Measurements from ENCODE around the gene KLHL29.

The KLHL29 gene

GRCh38 chr2:23497063-23497462 lies 112.1 kb downstream of the KLHL29 start:
- no peak overlapping the region for H3K9ac ChIP-seq (ENCODE audit: low read depth in 1 of 2, low read length in 2 of 2)
- H3K27ac ChIP-seq (ENCODE audit: low read depth in 2 of 2, low read length in 2 of 2): no peak overlapping the region
- no peaks in the 10 kb centered on the region for H3K36me3 ChIP-seq (ENCODE audit: control insufficient read depth in 2 of 2, insufficient read depth in 2 of 2, low read length in 2 of 2)
- no peaks in the 10 kb centered on the region for H3K9me3 ChIP-seq (ENCODE audit: control insufficient read depth in 2 of 2, low read length in 2 of 2)
- H3K27me3 ChIP-seq (ENCODE audit: control insufficient read depth in 2 of 2, insufficient read depth in 2 of 2, low read length in 2 of 2): no peaks in the 10 kb centered on the region
- no peak overlapping the region for H3K4me3 ChIP-seq (ENCODE audit: low read length in 2 of 2)
- no peaks in the 10 kb centered on the region for H3K4me1 ChIP-seq (ENCODE audit: control insufficient read depth in 2 of 2, insufficient read depth in 2 of 2, low read length in 2 of 2)

DNA sequence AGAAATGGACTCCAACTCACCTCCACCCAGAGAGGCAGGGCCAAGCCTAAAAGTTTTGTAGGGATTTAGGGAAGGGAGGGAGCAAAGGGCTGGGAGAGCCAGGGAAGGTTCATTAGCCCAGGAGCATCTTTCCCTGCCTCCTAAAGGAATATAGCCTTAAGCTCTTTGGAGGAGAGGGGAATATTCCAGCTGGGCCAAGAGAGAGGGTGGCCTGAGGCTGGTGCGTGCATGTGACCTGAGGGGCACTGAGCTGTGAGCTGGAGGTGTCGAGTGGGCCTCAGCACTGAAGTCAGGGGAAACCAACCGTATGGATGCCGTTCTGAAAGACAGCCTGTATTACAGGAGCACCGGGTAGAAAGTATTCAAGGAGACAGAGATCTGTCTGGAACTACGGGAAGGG lies 112.6 kb downstream of the KLHL29 start:
- no peak overlapping the region for H3K27ac ChIP-seq (ENCODE audit: low read depth in 2 of 2, low read length in 2 of 2)

DNA sequence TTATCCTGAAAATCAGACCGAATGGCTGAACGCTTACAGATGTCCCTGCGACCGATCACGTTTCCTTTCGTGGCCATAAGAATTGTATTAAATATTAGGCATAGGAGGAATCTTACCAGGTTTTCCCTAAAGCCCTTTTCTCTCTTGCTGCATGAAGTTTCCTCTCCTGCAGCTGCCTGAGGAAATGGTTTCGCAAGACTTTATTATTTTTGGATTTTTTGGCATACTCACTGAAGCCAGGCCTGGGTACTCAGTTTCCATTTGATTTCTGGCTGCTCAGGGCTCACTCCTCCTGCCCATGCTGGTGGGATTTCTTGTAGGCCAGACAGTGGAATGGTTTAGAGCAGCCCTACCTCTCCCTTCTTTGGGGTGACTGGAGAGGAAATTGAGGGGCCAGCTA lies 114.0 kb downstream of the KLHL29 start:
- H3K9me3 ChIP-seq (ENCODE audit: control insufficient read depth in 2 of 2, low read length in 2 of 2): no peaks in the 10 kb centered on the region
- no peak overlapping the region for H3K9ac ChIP-seq (ENCODE audit: low read depth in 1 of 2, low read length in 2 of 2)
- H3K27ac ChIP-seq (ENCODE audit: low read depth in 2 of 2, low read length in 2 of 2): no peak overlapping the region
- H3K36me3 ChIP-seq (ENCODE audit: control insufficient read depth in 2 of 2, insufficient read depth in 2 of 2, low read length in 2 of 2): no peaks in the 10 kb centered on the region
- H3K4me1 ChIP-seq (ENCODE audit: control insufficient read depth in 2 of 2, insufficient read depth in 2 of 2, low read length in 2 of 2): no peaks in the 10 kb centered on the region
- H3K4me3 ChIP-seq (ENCODE audit: low read length in 2 of 2): no peak overlapping the region
- no peaks in the 10 kb centered on the region for H3K27me3 ChIP-seq (ENCODE audit: control insufficient read depth in 2 of 2, insufficient read depth in 2 of 2, low read length in 2 of 2)

More for the DNA sequence above, 112.6 kb downstream of the KLHL29 start:
- Histone ChIP-seq H3K36me3 (ENCODE audit: control insufficient read depth in 2 of 2, insufficient read depth in 2 of 2, low read length in 2 of 2) (no peaks in the 10 kb centered on the region), H3K4me1 (ENCODE audit: control insufficient read depth in 2 of 2, insufficient read depth in 2 of 2, low read length in 2 of 2) (no peaks in the 10 kb centered on the region), H3K27me3 (ENCODE audit: control insufficient read depth in 2 of 2, insufficient read depth in 2 of 2, low read length in 2 of 2) (no peaks in the 10 kb centered on the region), H3K4me3 (ENCODE audit: low read length in 2 of 2) (no peak overlapping the region), H3K9ac (ENCODE audit: low read depth in 1 of 2, low read length in 2 of 2) (no peak overlapping the region), H3K9me3 (ENCODE audit: control insufficient read depth in 2 of 2, low read length in 2 of 2) (no peaks in the 10 kb centered on the region)

GRCh38 chr2:23499439-23499838 lies 114.5 kb downstream of the KLHL29 start:
- no peaks in the 10 kb centered on the region for H3K27me3 ChIP-seq (ENCODE audit: control insufficient read depth in 2 of 2, insufficient read depth in 2 of 2, low read length in 2 of 2)
- no peaks in the 10 kb centered on the region for H3K4me1 ChIP-seq (ENCODE audit: control insufficient read depth in 2 of 2, insufficient read depth in 2 of 2, low read length in 2 of 2)
- H3K9ac ChIP-seq (ENCODE audit: low read depth in 1 of 2, low read length in 2 of 2): no peak overlapping the region
- H3K4me3 ChIP-seq (ENCODE audit: low read length in 2 of 2): no peak overlapping the region
- no peaks in the 10 kb centered on the region for H3K9me3 ChIP-seq (ENCODE audit: control insufficient read depth in 2 of 2, low read length in 2 of 2)
- H3K27ac ChIP-seq (ENCODE audit: low read depth in 2 of 2, low read length in 2 of 2): no peak overlapping the region
- no peaks in the 10 kb centered on the region for H3K36me3 ChIP-seq (ENCODE audit: control insufficient read depth in 2 of 2, insufficient read depth in 2 of 2, low read length in 2 of 2)

- no peaks in the 10 kb centered on the region for H3K4me1 ChIP-seq (ENCODE audit: control insufficient read depth in 2 of 2, insufficient read depth in 2 of 2, low read length in 2 of 2)
- no peaks in the 10 kb centered on the region for H3K9me3 ChIP-seq (ENCODE audit: control insufficient read depth in 2 of 2, low read length in 2 of 2)
- no peaks in the 10 kb centered on the region for H3K36me3 ChIP-seq (ENCODE audit: control insufficient read depth in 2 of 2, insufficient read depth in 2 of 2, low read length in 2 of 2)
- H3K4me3 ChIP-seq (ENCODE audit: low read length in 2 of 2): no peak overlapping the region
- H3K27ac ChIP-seq (ENCODE audit: low read depth in 2 of 2, low read length in 2 of 2): no peak overlapping the region
- no peak overlapping the region for H3K9ac ChIP-seq (ENCODE audit: low read depth in 1 of 2, low read length in 2 of 2)
- H3K27me3 ChIP-seq (ENCODE audit: control insufficient read depth in 2 of 2, insufficient read depth in 2 of 2, low read length in 2 of 2): no peaks in the 10 kb centered on the region
Measured at GRCh38 chr2:23500836-23501235, 115.9 kb downstream of the KLHL29 start.

- H3K36me3 ChIP-seq (ENCODE audit: control insufficient read depth in 2 of 2, insufficient read depth in 2 of 2, low read length in 2 of 2): no peaks in the 10 kb centered on the region
- no peak overlapping the region for H3K27ac ChIP-seq (ENCODE audit: low read depth in 2 of 2, low read length in 2 of 2)
- H3K4me1 ChIP-seq (ENCODE audit: control insufficient read depth in 2 of 2, insufficient read depth in 2 of 2, low read length in 2 of 2): no peaks in the 10 kb centered on the region
- H3K9me3 ChIP-seq (ENCODE audit: control insufficient read depth in 2 of 2, low read length in 2 of 2): no peaks in the 10 kb centered on the region
- no peaks in the 10 kb centered on the region for H3K27me3 ChIP-seq (ENCODE audit: control insufficient read depth in 2 of 2, insufficient read depth in 2 of 2, low read length in 2 of 2)
- no peak overlapping the region for H3K9ac ChIP-seq (ENCODE audit: low read depth in 1 of 2, low read length in 2 of 2)
- no peak overlapping the region for H3K4me3 ChIP-seq (ENCODE audit: low read length in 2 of 2)
Measured at GRCh38 chr2:23502096-23502495, 117.1 kb downstream of the KLHL29 start.

DNA sequence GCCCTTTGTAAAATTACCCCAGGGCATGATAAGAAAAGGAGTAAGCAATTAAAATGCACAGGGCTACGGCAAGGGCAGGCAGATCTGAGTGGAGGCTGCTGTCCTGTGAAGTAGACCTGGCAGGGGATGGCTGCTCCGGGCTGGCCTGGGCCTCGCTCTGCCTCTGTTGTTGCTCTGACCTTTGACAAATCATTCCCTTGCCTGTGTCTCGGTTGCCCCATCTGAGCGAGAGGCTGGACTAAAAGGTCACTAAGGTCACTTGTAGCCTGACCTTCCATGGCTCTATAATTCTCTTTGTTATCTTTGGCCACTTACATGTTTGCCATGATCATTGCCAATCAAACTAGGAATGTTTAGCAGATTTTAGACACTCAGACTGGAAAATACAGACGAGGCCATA lies 118.1 kb downstream of the KLHL29 start:
- Histone ChIP-seq H3K4me1 (ENCODE audit: control insufficient read depth in 2 of 2, insufficient read depth in 2 of 2, low read length in 2 of 2) (no peaks in the 10 kb centered on the region), H3K27me3 (ENCODE audit: control insufficient read depth in 2 of 2, insufficient read depth in 2 of 2, low read length in 2 of 2) (no peaks in the 10 kb centered on the region), H3K27ac (ENCODE audit: low read depth in 2 of 2, low read length in 2 of 2) (no peak overlapping the region)

DNA sequence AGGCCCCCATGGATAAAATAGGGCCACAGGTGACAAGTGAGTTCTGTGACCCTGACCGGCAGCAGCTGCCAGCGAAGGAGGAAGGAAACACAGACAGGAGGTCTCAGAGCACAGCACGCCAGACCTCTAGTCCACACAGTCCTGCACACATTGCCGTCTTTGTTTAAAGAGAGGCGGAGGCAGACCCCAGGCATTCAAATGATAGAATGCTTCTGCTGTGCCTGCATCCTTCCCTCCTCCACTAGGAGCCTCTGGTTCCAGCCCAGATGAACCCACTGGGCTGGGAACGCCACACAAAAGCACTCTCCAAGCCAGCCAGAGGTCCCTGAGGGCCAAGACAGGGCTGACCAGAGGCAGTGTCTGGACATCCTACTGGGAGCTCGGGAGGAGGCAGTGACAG lies 118.7 kb downstream of the KLHL29 start:
- Histone ChIP-seq H3K36me3 (ENCODE audit: control insufficient read depth in 2 of 2, insufficient read depth in 2 of 2, low read length in 2 of 2) (no peaks in the 10 kb centered on the region), H3K27ac (ENCODE audit: low read depth in 2 of 2, low read length in 2 of 2) (no peak overlapping the region), H3K27me3 (ENCODE audit: control insufficient read depth in 2 of 2, insufficient read depth in 2 of 2, low read length in 2 of 2) (no peaks in the 10 kb centered on the region), H3K4me3 (ENCODE audit: low read length in 2 of 2) (no peak overlapping the region), H3K9me3 (ENCODE audit: control insufficient read depth in 2 of 2, low read length in 2 of 2) (no peaks in the 10 kb centered on the region), H3K9ac (ENCODE audit: low read depth in 1 of 2, low read length in 2 of 2) (no peak overlapping the region), H3K4me1 (ENCODE audit: control insufficient read depth in 2 of 2, insufficient read depth in 2 of 2, low read length in 2 of 2) (no peaks in the 10 kb centered on the region)

More for the DNA sequence above, 118.1 kb downstream of the KLHL29 start:
- Histone ChIP-seq H3K4me3 (ENCODE audit: low read length in 2 of 2) (no peak overlapping the region), H3K9ac (ENCODE audit: low read depth in 1 of 2, low read length in 2 of 2) (no peak overlapping the region), H3K36me3 (ENCODE audit: control insufficient read depth in 2 of 2, insufficient read depth in 2 of 2, low read length in 2 of 2) (no peaks in the 10 kb centered on the region), H3K9me3 (ENCODE audit: control insufficient read depth in 2 of 2, low read length in 2 of 2) (no peaks in the 10 kb centered on the region)

GRCh38 chr2:23504591-23504990 lies 119.6 kb downstream of the KLHL29 start:
- no peaks in the 10 kb centered on the region for H3K4me1 ChIP-seq (ENCODE audit: control insufficient read depth in 2 of 2, insufficient read depth in 2 of 2, low read length in 2 of 2)
- no peak overlapping the region for H3K27ac ChIP-seq (ENCODE audit: low read depth in 2 of 2, low read length in 2 of 2)
- H3K9ac ChIP-seq (ENCODE audit: low read depth in 1 of 2, low read length in 2 of 2): no peak overlapping the region
- no peak overlapping the region for H3K4me3 ChIP-seq (ENCODE audit: low read length in 2 of 2)
- no peaks in the 10 kb centered on the region for H3K9me3 ChIP-seq (ENCODE audit: control insufficient read depth in 2 of 2, low read length in 2 of 2)
- no peaks in the 10 kb centered on the region for H3K36me3 ChIP-seq (ENCODE audit: control insufficient read depth in 2 of 2, insufficient read depth in 2 of 2, low read length in 2 of 2)
- no peaks in the 10 kb centered on the region for H3K27me3 ChIP-seq (ENCODE audit: control insufficient read depth in 2 of 2, insufficient read depth in 2 of 2, low read length in 2 of 2)

GRCh38 chr2:23505218-23505983 lies 120.4 kb downstream of the KLHL29 start:
- Histone ChIP-seq H3K27me3 (ENCODE audit: control insufficient read depth in 2 of 2, insufficient read depth in 2 of 2, low read length in 2 of 2) (no peaks in the 10 kb centered on the region), H3K27ac (ENCODE audit: low read depth in 2 of 2, low read length in 2 of 2) (no peak overlapping the region), H3K9me3 (ENCODE audit: control insufficient read depth in 2 of 2, low read length in 2 of 2) (no peaks in the 10 kb centered on the region), H3K4me3 (ENCODE audit: low read length in 2 of 2) (no peak overlapping the region), H3K4me1 (ENCODE audit: control insufficient read depth in 2 of 2, insufficient read depth in 2 of 2, low read length in 2 of 2) (no peaks in the 10 kb centered on the region), H3K36me3 (ENCODE audit: control insufficient read depth in 2 of 2, insufficient read depth in 2 of 2, low read length in 2 of 2) (no peaks in the 10 kb centered on the region), H3K9ac (ENCODE audit: low read depth in 1 of 2, low read length in 2 of 2) (no peak overlapping the region)
